Heart right ventricle (tissue), 16 donors: ENCODE measurements around the gene ACSF2. TPM values are rescaled to one million over a fixed set of nuclear protein-coding genes. Genes with fewer than 3 reads are reported as not detected.
"Not testable (repeated sequence)": the region's sequence is repeated elsewhere in the genome, so short reads cannot be mapped to it uniquely, and the experiment has no call there.

Source experiments
- ATAC-seq, 8 donors: fragments of 200-7000 bp; cut with Tn5 transposase; one replicate each; pipeline ENCODE4 v1.9.1; 2020; ENCODE audit warnings: mild to moderate bottlenecking in 8 of 8, moderate library complexity in 8 of 8, moderate number of reproducible peaks in 1 of 8
- DNase-seq, 2 donors: peaks; one replicate each; pipeline ENCODE4 v3.0.0-alpha.2; 2020
- H3K27ac ChIP-seq, 10 donors: fragments of 200-600 bp; sonication (generic) in 2 of 10; one replicate each; pipeline versions ENCODE4 v1.5.0 to v1.8.0; 2020 to 2022; ENCODE audit warnings: mild to moderate bottlenecking in 3 of 10
- H3K27me3 ChIP-seq, 7 donors: fragments of 200-600 bp; one replicate each; pipeline ENCODE4 v1.8.0; 2021 to 2022; ENCODE audit warnings: mild to moderate bottlenecking in 2 of 7
- H3K36me3 ChIP-seq, 9 donors: fragments of 200-600 bp; sonication (generic) in 1 of 9; one replicate each; pipeline versions ENCODE4 v1.5.0 to v1.8.0; 2020 to 2022; ENCODE audit warnings: mild to moderate bottlenecking in 2 of 9
- H3K4me1 ChIP-seq, 9 donors: fragments of 200-600 bp; sonication (generic) in 1 of 9; one replicate each; pipeline versions ENCODE4 v1.5.0 to v1.8.0; 2020 to 2022; ENCODE audit warnings: mild to moderate bottlenecking in 4 of 9
- H3K4me3 ChIP-seq, 10 donors: fragments of 200-600 bp; sonication (generic) in 2 of 10; one replicate each; pipeline versions ENCODE4 v1.5.0 to v1.8.0; 2020 to 2022; ENCODE audit warnings: mild to moderate bottlenecking in 7 of 10, moderate library complexity in 2 of 10
- H3K9me3 ChIP-seq, 11 donors: fragments of 200-600 bp in 10 of 11; sonication (generic) in 2 of 11; one replicate each; pipeline versions ENCODE4 v1.5.0 to v1.8.0; 2013 to 2022; ENCODE audit warnings: mild to moderate bottlenecking in 2 of 11, control low read depth in 1 of 11, moderate library complexity in 1 of 11
- CTCF ChIP-seq, 9 donors: fragments of 200-600 bp; sonication (generic) in 2 of 9; IDR thresholded peaks; one replicate each; pipeline versions ENCODE4 v1.5.0 to v1.8.0; 2021 to 2022; ENCODE audit warnings: antibody characterized with exemption in 9 of 9, mild to moderate bottlenecking in 5 of 9, moderate library complexity in 1 of 9
- WGBS, 2 donors: extraction: QIAGEN DNeasy Blood & Tissue Kit; methylation state at CpG; one replicate each; pipeline ENCODE4 v1.1.7; 2013; ENCODE audit warnings: inconsistent platforms in 1 of 2; 5-methylcytosine and 5-hydroxymethylcytosine counted together
- intact Hi-C, 10 donors: fragments of 100-400 bp; cut with DNase I; formaldehyde crosslinking; loops; one replicate each; pipeline versions ENCODE4 v1.11.1 to v1.14.2; 2022
- polyA plus RNA-seq, 2 donors: library from polyadenylated mRNA; stranded (reverse); fragments of 200-250 nt; gene quantifications; one replicate each; pipeline ENCODE4 v1.2.3, GENCODE V29; 2013
- total RNA-seq, 10 donors: library from RNA; stranded (reverse); fragmentation: NEBNext Ultra II Directional in 3 of 10; extraction: Animal tissue kit (Norgen Biotek cat#: 25700) in 3 of 10; gene quantifications; one replicate each; pipeline versions ENCODE4 v1.2.1 to v1.2.4, GENCODE V29; 2021 to 2023
- donor health status: Arrhythmogenic right ventricular cardiomyopathy.
- donor health status: ischemic (EF 13 %, LVEDD 7.1; RV severe dilation, severe dysfunction).
- donor health status: healthy with polysubstance abuse.
- donor health status: DM: no; HTN: yes; CAD: no.
- donor health status: DM: no; HTN: no; CAD: no.
- donor health status: ischemic (EF 25% LVEDD 6.9; RV normal size, moderate dysfunction).
- donor health status: ischemic (EF 25% LVEDD 5.7; RV mildly dilated, moderate dysfunction).
- donor health status: healthy.
- donor health status: DM: yes; HTN: yes; CAD: no.
- donor health status: Ischemic cardiomyopathy.
- donor health status: ischemic (EF 35%, LVEDD 5.7; RV mildly dilated, moderate dysfunction).
- donor health status: nonischemic (EF 11% LVEDD 7.7; RV severe dilation, severe dysfunction).
- donor health status: DM: yes; HTN: yes; CAD: no.
- donor health status: PGD.
- donor health status: ischemic (EF 29% LVEDD 5.4; RV normal size, mild dysfunction).
- donor health status: nonischemic (EF 23%, LVEDD 6.1; RV moderate dilation, normal function).

ACSF2 gene
- total and polyA plus RNA-seq, 12 donors: 7.9 to 45.0 (median 19.7) TPM

- DNase-seq, H3K9me3 ChIP-seq, H3K4me1 ChIP-seq, ATAC-seq, H3K27ac ChIP-seq, H3K4me3 ChIP-seq, H3K36me3 ChIP-seq, intact Hi-C loops: not testable (repeated sequence)
- H3K27me3 ChIP-seq: peaks cover 0 to 12% (median 0%) of the 10 kb centered on the region in 7 donors
- 86 to 94% methylated on average over 4 of the region's 4 CpGs for WGBS, 2 donors
These were observed 20.7 kb upstream of the ACSF2 start for GRCh38 chr17:50405351-50405750.

GRCh38 chr17:50406578-50406977 lies 19.4 kb upstream of the ACSF2 start:
- WGBS, 2 donors: 72 to 74% methylated on average over 5 of the region's 5 CpGs
- peaks cover 0 to 12% (median 0%) of the 10 kb centered on the region in 7 donors for H3K27me3 ChIP-seq
- intact Hi-C loops: no loop called here
- no peaks in the 10 kb centered on the region for H3K36me3 ChIP-seq
- ATAC-seq: no peak
- H3K4me1 ChIP-seq: no peaks in the 10 kb centered on the region
- no peak for TF ChIP-seq CTCF (IDR thresholded peaks at IDR 0.05)
- H3K9me3 ChIP-seq: no peaks in the 10 kb centered on the region
- DNase-seq: no peak
- H3K4me3 ChIP-seq: no peak overlapping the region
- H3K27ac ChIP-seq: no peak overlapping the region

- DNase-seq (no peak), ATAC-seq (no peak)
- Histone ChIP-seq H3K36me3 (no peaks in the 10 kb centered on the region), H3K27ac (no peak overlapping the region), H3K4me3 (no peak overlapping the region), H3K27me3 (peaks cover 0 to 12% (median 0%) of the 10 kb centered on the region in 7 donors), H3K4me1 (no peaks in the 10 kb centered on the region), H3K9me3 (no peaks in the 10 kb centered on the region)
- intact Hi-C loops: no loop called here
- no peak for TF ChIP-seq CTCF (IDR thresholded peaks at IDR 0.05)
- WGBS, 2 donors: 65 to 77% methylated on average over 4 of the region's 4 CpGs
These were observed 18.1 kb upstream of the ACSF2 start for GRCh38 chr17:50407921-50408320.

- no peak for DNase-seq
- Histone ChIP-seq H3K36me3 (no peaks in the 10 kb centered on the region), H3K27me3 (peaks cover 0 to 8% (median 0%) of the 10 kb centered on the region in 7 donors), H3K27ac (no peak overlapping the region), H3K4me1 (no peaks in the 10 kb centered on the region), H3K9me3 (no peaks in the 10 kb centered on the region), H3K4me3 (no peak overlapping the region)
- ATAC-seq: no peak
- intact Hi-C loops: loop anchor here in 1 of 10 donors (10.0 kb wide), 1 partner anchor 57 kb away; no protein-coding TSS in a partner anchor
- no peak for TF ChIP-seq CTCF (IDR thresholded peaks at IDR 0.05)
- WGBS, 2 donors: 83 to 89% methylated on average over 4 of the region's 4 CpGs
These were observed 13.8 kb upstream of the ACSF2 start for GRCh38 chr17:50412188-50412732.

- H3K4me1 ChIP-seq: no peaks in the 10 kb centered on the region
- ATAC-seq: no peak
- H3K9me3 ChIP-seq: no peaks in the 10 kb centered on the region
- intact Hi-C loops: loop anchor here in 1 of 10 donors (10.0 kb wide), 1 partner anchor 60 kb away; no protein-coding TSS in a partner anchor
- TF ChIP-seq CTCF (IDR thresholded peaks at IDR 0.05): no peak
- DNase-seq: no peak
- no peaks in the 10 kb centered on the region for H3K27me3 ChIP-seq
- WGBS, 2 donors: 78 to 84% methylated on average over 3 of the region's 3 CpGs
- H3K4me3 ChIP-seq: no peak overlapping the region
- H3K27ac ChIP-seq: no peak overlapping the region
- H3K36me3 ChIP-seq: no peaks in the 10 kb centered on the region
These were observed 11.2 kb upstream of the ACSF2 start for GRCh38 chr17:50414808-50415207.

GRCh38 chr17:50419577-50419976 lies 6.4 kb upstream of the ACSF2 start:
- ATAC-seq, DNase-seq, H3K27me3 ChIP-seq, H3K36me3 ChIP-seq, H3K27ac ChIP-seq, H3K9me3 ChIP-seq, H3K4me3 ChIP-seq: not testable (repeated sequence)
- intact Hi-C loops: loop anchor here in 1 of 10 donors (10.0 kb wide), 1 partner anchor 65 kb away; no protein-coding TSS in a partner anchor
- H3K4me1 ChIP-seq: peaks cover 0 to 38% (median 8%) of the 10 kb centered on the region in 9 donors
- WGBS, 2 donors: 96 to 97% methylated on average over 10 of the region's 10 CpGs
